HG02943 (cell line): ENCODE data around the gene L3MBTL3.
"Not testable (repeated sequence)": the region's sequence is repeated elsewhere in the genome, so short reads cannot be mapped to it uniquely, and the experiment has no call there.

Experiments
- ATAC-seq: cut with Tn5 transposase; IDR thresholded peaks from one replicate; pipeline ENCODE4 v1.9.1; 2021; ENCODE audit warnings: mild to moderate bottlenecking, low read depth, moderate library complexity; ENCODE audit not compliant: unreplicated experiment

L3MBTL3 gene

GRCh38 chr6:130167655-130168054 is 149.3 kb downstream of the L3MBTL3 start:
- no peak for ATAC-seq

- not testable (repeated sequence) for ATAC-seq
These were observed 151.8 kb downstream of the L3MBTL3 start for GRCh38 chr6:130170160-130170559.

GRCh38 chr6:130173377-130174004 is 155.1 kb downstream of the L3MBTL3 start:
- ATAC-seq: not testable (repeated sequence)

GRCh38 chr6:130176378-130176777 is 158.0 kb downstream of the L3MBTL3 start:
- no peak for ATAC-seq

GRCh38 chr6:130178692-130179091 is 160.3 kb downstream of the L3MBTL3 start:
- ATAC-seq: no peak

- no peak for ATAC-seq
These were observed 164.1 kb downstream of the L3MBTL3 start for GRCh38 chr6:130182466-130182865.

- no peak for ATAC-seq
These were observed 165.2 kb downstream of the L3MBTL3 start for GRCh38 chr6:130183271-130184222.

GRCh38 chr6:130185658-130186057 is 167.3 kb downstream of the L3MBTL3 start:
- ATAC-seq: no peak

- no peak for ATAC-seq
These were observed 169.2 kb downstream of the L3MBTL3 start for GRCh38 chr6:130187335-130188206.

- ATAC-seq: no peak
These were observed 170.0 kb downstream of the L3MBTL3 start for GRCh38 chr6:130188207-130188899.

- no peak for ATAC-seq
These were observed 171.4 kb downstream of the L3MBTL3 start for GRCh38 chr6:130189531-130190397.
